T-helper 2 cell (primary cell): ENCODE results near the gene FXYD6.

Source experiments
- DNase-seq, 5 experiments: peaks; one replicate each; pipeline versions ENCODE4 v3.0.0 to v3.0.0-alpha.2; 2012 to 2022

The FXYD6 gene

DNA sequence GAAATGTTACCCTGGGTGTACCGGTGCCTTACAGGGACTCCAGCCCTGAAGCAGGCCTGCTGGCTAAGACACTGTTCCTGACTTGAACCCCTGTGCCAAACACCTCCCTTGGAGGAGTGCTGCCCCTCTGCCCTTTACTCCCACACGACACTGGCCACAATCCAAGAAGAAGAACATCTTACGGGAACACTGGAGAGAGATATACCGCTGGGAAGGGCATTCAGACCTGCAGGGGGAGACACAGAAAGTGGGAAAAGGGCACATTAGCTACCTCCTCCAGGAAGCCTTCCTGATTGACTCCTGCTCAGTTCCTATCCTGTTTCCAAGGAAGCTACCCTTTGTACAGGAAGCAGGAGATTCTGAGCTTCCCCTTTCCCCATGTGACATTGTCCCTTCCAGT lies 34.1 kb upstream of the FXYD6 start:
- DNase-seq: no peak

DNA sequence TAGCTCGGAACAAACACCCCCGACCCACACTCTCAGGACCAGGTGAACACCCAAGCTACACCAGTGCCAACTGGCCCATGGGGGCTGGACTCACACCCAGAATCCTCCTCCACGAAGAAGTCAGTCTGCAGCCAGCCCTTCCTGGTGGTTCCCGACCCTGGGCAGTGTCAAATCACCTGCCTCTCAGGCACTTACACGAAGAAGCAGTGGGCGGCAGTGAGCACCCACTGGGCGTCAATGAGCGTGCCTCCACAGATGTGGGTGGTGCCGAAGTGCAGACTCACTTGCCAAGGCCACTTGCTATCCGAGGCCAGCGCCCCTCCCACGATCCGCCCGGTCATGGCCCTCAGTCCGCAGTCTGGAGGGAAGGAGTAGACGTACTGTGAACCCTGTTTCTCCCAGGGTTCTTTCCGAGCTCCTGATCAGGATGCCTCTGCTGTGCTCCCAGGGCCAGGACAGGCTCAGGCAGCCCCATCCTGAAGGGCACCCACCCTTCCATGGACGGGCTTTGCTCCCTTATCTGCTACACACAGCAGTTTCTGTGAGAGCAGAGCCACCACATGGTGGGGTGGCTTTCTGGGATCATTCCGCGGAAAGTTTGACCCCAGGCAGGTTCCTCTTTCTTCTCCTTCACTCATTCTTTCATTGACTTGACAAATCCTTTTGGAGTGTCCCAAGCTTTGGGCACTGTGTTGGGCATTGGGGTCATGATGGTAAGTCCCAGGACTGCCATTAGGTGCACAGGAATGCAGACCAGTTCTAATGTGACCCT lies 33.3 kb upstream of the FXYD6 start:
- DNase-seq: no peak

DNA sequence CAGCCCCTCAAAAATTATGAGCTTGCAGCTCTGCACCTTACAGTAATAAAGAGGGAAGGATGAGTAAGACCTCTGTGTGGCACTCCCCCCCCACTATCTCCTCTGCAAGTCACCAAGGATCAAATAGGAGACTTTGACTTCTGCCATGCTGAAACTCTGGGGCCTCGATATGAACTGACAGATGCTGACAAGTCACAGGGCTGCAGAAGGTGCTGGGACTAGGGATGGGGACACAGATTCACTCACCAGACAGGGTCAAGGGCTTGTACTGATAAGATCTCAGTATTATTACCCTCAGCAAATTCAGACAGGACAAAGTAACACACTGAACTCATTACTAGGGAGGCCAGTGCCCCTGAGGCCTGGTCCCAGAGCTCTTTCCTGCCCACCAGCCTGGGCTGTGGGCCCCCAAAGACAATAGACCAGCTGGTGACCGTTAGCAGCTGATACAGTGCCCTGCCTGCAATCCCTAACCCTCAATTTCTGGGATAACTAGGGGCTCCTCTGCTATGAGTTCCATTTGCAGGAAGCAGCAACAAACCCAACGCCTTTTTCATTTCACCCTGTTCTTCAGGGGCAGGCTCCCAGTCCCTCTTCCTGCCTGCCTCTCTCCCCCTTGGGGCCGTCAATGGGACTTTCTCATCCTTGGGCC lies 32.6 kb upstream of the FXYD6 start:
- no peak for DNase-seq

GRCh38 chr11:117908109-117908895 lies 31.8 kb upstream of the FXYD6 start:
- DNase-seq: no peak

DNA sequence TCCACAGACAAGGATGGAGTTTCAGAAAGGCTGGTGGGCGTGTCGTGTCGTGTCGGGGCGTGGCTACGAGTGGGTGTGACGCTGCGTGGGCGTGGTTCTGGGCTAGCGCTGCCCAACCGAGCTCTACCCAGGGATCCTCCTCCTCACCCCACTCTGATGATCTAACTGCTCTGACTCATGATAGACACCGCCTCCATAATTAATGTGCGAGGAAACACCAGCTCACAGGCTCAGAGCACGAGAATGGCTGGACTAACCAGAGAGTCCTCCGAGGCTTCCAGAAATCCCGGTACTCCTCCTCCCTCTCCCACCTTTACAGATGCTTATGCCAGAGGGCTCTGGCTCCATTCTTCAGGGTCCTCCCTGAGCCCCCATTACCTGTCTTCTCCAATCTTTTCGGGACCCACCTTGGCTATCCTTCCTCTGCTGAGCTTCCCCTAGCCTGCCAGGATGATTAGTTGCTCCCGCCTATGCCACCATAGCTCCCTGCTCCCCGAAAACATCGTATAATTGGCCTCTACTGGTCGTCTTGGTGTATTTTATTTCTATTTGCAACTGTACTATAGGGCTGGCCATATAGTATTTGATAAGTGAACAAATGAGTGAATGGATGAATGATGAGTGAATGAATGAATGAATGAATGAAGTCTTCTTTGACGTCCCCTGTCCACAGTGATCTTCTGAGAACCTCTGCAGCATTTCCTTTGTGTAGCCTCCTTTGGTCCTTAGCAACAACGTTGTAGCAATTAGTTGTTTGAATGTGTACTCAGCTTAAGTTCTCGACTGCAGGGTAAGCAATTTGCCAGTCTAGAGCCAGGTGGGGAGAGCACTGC lies 31.0 kb upstream of the FXYD6 start:
- peak in 4 of 5 experiments; percentile 11 to 82 (median 31) for DNase-seq

GRCh38 chr11:117906710-117907109 lies 30.3 kb upstream of the FXYD6 start:
- DNase-seq: no peak

- DNase-seq: no peak
These were observed 29.7 kb upstream of the FXYD6 start for GRCh38 chr11:117906126-117906525.

- no peak for DNase-seq
These were observed 29.1 kb upstream of the FXYD6 start for GRCh38 chr11:117905524-117905923.

DNA sequence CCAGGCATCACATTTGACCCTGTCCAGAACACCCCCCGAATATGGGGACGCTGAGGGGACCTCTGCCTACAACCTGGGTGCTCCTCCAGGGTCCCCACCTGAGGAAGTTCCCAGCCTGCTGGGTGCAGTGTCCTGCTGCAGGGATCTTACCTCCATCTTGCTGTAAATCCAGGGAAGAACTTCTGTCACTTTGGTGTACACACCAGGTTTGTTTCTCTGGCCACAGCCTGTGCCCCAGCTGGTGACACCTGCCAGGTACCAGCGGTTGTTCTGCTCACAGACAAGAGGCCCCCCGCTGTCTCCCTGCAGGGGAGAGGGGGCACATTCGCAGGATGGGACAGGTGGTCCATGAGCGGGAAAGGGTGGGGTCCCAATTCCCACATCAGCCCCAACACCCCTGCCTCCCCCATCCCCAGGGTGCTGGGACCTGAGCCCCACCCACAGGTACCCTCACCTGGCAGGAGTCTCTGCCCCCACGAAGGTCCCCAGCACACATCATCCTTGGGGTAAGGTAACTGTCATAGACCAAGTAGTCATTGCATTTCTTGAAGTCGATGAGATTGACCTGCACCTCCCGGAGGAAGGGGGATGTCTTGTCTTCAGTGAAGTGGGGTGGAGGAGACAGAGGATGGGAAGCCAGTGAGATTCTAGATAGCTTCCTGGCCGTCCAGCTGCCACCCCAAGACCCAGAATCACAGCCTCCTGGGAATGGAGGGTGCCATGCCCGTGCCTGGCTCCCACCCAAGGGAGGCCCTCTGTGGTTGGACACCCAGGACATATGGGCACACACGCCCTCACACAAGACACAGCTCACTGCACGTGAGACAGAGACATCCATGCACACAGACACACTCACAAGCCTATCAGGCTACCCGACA lies 27.3 kb upstream of the FXYD6 start:
- DNase-seq: no peak

- DNase-seq: no peak
These were observed 25.8 kb upstream of the FXYD6 start for GRCh38 chr11:117902001-117902845.

DNA sequence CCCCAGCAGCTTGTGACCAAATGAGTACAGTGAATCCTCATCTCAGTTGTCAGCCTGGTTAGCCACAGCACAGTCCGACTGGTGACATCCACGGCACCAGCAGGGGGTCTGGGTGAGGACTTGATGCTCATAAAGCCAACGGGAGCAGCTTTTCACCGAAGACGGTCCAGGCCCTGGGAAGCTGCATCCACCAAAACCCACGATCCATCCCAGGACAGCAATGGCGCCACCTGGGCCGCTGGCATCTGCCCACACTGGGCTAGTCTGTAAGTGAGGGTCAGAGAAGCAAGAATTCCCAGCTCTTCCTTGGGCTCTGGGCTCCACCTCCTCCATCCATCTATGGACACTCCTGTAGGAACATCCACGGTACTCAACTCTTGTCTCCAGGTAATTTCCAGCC lies 25.1 kb upstream of the FXYD6 start:
- DNase-seq: no peak

- no peak for DNase-seq
These were observed 24.4 kb upstream of the FXYD6 start for GRCh38 chr11:117900720-117901440.

GRCh38 chr11:117900121-117900648 lies 23.7 kb upstream of the FXYD6 start:
- DNase-seq: no peak

- DNase-seq: no peak
These were observed 21.6 kb upstream of the FXYD6 start for GRCh38 chr11:117898059-117898458.

- no peak for DNase-seq
These were observed 16.2 kb upstream of the FXYD6 start for GRCh38 chr11:117892651-117893050.

DNA sequence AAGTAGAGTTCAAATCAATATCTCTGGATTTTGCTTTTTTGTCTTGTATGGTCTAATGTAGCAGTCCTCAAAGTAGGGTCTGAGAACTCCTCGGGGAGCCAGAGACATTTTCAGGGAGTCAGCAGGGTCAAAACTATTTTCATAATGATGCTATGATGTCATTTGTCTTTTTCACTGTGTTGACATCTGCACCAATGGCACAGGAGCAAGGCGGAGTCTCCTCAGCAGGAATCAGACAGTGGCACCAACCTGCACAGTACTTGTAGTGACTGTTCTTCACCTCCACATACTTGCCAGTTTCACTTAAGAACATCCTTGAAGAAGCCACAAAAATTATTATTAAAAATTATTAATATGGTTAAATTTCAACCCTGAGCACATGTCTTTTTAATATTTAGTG lies 14.9 kb upstream of the FXYD6 start:
- DNase-seq: no peak

DNA sequence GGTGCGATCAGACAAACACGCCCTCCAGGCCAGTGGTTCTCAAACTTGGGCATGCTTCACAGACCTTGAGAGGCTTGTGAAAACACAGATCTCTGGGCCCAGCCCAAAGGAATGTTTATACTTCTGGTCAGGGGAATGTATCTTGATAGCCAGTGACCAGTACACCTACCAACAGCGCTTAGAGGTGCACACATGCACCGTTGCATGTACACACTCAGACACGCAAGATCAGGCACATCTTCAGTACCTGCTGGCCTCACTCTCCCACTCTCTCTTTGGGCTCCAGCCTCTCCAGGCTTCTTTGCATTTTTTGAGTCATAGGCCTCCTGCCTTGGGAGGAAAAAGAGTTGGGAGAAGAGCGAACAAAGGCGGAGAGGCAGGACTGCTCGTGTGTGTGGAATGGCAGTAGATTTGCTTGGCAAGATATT lies 11.7 kb upstream of the FXYD6 start:
- no peak for DNase-seq

- DNase-seq: no peak
These were observed 11.1 kb upstream of the FXYD6 start for GRCh38 chr11:117887431-117888138.

DNA sequence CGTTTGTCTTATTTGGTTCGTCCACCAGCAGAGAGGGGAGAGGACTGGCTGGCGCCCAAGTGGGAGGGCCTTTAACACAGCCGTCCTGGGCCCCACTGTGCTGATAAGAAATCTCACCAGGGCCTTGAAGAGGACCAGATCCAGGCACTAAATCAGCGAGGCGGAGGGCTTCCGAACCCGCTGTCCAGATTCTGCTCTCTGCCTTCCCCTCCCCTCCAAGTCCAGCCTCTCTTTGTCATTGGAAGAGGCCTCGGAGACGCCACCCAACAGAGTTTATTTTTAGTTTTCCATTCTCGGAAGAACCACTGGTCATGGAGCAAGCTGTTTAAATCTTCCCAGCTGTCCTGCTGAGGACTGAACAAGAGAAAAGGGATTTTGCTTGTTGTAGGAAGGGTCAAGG lies 9.3 kb upstream of the FXYD6 start:
- DNase-seq: no peak
